Posterior cingulate gyrus (tissue), 11 donors: ENCODE measurements around the gene EYS.
A peak's percentile ranks its signal among the peaks of the same experiment; 100 is the strongest.

Experiments used
- DNase-seq, 10 donors: peaks; one replicate each; pipeline versions ENCODE4 v3.0.0 to v3.0.0-alpha.2; 2020 to 2021; ENCODE audit warnings: mixed read lengths in 3 of 10
- intact Hi-C: fragments of 100-400 bp; cut with DNase I; formaldehyde crosslinking; loops from one replicate; pipeline ENCODE4 v1.15.1; 2023

Gene EYS

DNA sequence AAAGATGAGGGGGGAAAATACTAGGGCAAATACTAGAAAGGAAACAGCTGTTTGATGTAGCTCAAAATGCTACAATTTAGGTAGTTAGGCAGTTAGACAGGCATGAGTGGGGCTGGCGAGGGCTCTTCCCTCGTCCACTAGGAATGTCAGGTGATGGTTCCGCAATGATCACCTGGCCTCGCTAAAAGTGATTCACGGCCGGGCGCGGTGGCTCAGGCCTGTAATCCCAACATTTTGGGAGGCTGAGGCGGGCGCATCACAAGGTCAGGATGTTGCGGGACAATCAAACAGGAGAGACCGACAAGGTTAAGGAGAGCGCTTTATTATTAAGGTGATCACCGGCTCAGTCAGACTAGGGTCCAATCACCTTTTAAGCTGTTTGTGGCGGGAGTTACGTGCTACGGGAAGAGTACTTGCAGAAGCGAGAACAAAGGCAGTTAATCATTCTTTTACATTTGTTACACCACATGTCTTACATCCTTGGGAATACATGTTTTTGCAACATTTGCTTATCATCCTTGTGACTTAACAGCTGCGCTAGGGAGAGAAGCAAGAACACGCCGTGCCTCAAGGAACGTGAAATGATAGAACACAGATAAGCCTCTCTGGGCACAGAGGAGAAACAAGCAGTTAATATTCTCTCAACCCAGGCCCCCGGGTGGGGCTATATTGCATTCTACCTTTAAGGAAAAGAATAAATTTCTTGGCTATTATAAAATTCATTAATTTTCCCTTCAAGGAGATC is 1025.4 kb downstream of the EYS start:
- DNase-seq: peak in 1 of 10 donors; percentile 61
- intact Hi-C loops: no loop called here

DNA sequence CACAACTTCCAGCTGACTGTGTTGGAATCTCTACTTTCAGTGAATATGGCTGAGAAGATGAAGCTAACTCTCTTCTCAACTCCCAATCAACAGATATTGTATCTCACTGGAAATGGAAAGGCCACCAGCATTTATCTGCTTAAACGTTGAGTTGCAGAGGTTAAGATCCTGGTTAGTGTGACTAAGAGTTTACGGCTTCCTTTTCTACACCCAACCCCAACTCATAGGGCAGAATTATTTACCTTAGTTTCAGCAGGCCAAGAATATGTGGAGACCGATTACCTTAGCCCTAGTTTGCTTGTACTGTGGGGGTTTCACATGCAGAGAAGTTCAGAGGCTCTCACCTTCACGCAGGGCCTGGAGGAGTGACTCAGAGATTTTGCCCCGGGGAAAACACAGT is 1026.6 kb downstream of the EYS start:
- intact Hi-C loops: no loop called here
- DNase-seq: no peak

DNA sequence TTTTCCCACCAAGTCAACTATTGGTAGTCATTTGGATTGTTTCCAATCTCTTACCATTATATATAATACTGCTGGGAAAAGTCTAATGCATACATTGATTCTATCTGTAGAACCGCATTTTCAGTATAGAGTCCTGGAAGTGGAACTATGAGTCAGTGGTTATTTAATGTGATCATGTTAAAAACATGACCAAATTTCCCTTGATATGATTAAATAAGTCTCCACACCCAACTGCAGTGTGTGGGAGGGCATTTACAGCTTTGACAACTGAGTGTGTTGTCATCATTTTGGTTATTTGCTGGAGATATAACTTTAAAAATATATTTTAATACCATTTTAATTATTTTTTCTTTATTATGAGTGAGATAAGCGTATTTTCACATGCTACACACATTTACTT is 1027.6 kb downstream of the EYS start:
- intact Hi-C loops: no loop called here
- DNase-seq: no peak

- intact Hi-C loops: no loop called here
- no peak for DNase-seq
Observed at GRCh38 chr6:64672651-64673050, 1034.4 kb downstream of the EYS start.

GRCh38 chr6:64672131-64672530 is 1034.9 kb downstream of the EYS start:
- intact Hi-C loops: no loop called here
- no peak for DNase-seq

GRCh38 chr6:64665137-64665536 is 1041.9 kb downstream of the EYS start:
- intact Hi-C loops: no loop called here
- no peak for DNase-seq

GRCh38 chr6:64664480-64664879 is 1042.5 kb downstream of the EYS start:
- intact Hi-C loops: no loop called here
- DNase-seq: no peak

DNA sequence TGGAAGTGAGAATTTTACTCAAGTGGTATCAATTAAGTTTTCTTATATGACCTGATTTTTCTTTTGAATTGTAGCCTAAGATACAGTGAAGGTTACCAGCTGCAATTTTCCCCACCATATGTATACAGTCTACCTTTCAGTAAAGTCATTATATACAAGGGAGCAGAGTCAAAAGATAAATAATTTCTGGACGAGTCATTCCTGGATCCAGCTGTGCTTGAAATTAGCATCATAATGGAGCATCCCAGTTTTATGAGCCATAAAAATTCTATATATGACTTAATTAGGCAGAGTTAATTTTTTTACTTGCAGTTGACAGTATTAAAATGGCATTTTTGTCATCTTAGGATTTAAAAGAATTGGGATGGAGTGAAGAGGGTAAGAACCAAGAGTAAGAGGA is 1063.0 kb downstream of the EYS start:
- no peak for DNase-seq
- intact Hi-C loops: no loop called here

GRCh38 chr6:64630901-64631300 is 1076.1 kb downstream of the EYS start:
- no peak for DNase-seq
- intact Hi-C loops: no loop called here

DNA sequence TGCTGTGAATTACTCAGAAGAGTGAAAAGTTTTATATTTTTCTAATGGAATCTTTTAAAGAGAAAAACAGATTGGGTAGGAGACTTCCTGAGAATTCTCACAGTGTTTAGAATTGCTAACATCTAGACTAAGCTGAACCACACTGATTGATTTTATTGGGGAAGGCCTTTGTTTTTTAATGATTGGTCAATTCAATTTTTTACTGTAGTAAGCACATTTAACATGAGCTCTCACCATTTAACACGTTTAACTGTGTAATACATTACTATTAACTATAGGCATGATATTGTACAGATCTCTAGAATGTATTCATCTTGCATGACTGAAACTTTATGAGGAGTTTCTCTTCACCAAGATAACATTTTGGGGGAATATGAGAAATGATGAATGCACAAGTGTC is 1084.1 kb downstream of the EYS start:
- intact Hi-C loops: no loop called here
- DNase-seq: no peak

GRCh38 chr6:64602993-64603392 is 1104.0 kb downstream of the EYS start:
- no peak for DNase-seq
- intact Hi-C loops: no loop called here

GRCh38 chr6:64591676-64592036 is 1115.4 kb downstream of the EYS start:
- intact Hi-C loops: no loop called here
- no peak for DNase-seq

GRCh38 chr6:64590965-64591675 is 1115.9 kb downstream of the EYS start:
- intact Hi-C loops: no loop called here

DNA sequence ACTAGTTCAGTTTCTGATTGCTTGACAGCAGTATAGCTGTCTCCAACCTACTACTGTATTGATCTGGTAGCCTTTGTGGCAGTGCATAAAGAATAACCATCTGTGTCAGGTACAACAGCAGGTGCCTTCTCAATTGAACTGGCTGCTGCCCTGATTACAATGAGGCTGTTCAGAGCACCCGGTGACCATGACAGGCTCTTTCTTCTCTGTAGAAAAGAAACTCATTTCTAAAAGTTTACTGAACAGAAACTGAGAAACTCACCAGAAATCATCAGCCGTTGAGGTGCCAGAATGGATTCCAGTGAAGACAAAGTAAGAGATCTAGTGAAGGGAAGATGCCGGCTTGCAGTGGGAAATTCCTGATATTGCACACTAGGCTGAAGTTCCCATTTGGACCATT is 1117.1 kb downstream of the EYS start:
- no peak for DNase-seq
- intact Hi-C loops: no loop called here

More at GRCh38 chr6:64590965-64591675, 1115.9 kb downstream of the EYS start:
- no peak for DNase-seq

DNA sequence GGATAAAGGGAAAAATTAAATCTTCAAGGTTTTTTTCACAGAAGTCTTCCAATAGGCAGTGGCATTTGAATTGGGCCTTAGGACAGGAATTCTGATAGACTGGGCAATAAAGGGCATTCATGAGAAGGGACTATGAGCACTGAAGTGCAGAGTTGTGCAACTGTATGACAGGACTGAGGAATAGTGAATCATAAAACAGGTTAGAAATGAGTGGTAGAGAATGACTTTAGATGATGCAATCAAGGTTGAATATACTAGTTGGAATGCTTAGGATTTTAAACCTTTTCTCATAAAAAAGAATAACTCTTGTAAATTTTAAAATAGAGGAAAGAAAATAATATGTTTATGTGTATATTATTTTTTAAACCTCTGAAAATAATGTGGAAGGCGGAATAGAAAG is 1126.7 kb downstream of the EYS start:
- intact Hi-C loops: no loop called here

GRCh38 chr6:64553249-64553786 is 1153.7 kb downstream of the EYS start:
- DNase-seq: no peak
- intact Hi-C loops: no loop called here

More for the DNA sequence above, 1126.7 kb downstream of the EYS start:
- no peak for DNase-seq

- intact Hi-C loops: no loop called here
- peak in 3 of 10 donors; percentile 52 to 79 (median 76) for DNase-seq
Observed at GRCh38 chr6:64547594-64548268, 1159.3 kb downstream of the EYS start.

- DNase-seq: no peak
- intact Hi-C loops: no loop called here
Observed at GRCh38 chr6:64539917-64540316, 1167.1 kb downstream of the EYS start.

GRCh38 chr6:64538722-64539121 is 1168.3 kb downstream of the EYS start:
- DNase-seq: no peak
- intact Hi-C loops: no loop called here

DNA sequence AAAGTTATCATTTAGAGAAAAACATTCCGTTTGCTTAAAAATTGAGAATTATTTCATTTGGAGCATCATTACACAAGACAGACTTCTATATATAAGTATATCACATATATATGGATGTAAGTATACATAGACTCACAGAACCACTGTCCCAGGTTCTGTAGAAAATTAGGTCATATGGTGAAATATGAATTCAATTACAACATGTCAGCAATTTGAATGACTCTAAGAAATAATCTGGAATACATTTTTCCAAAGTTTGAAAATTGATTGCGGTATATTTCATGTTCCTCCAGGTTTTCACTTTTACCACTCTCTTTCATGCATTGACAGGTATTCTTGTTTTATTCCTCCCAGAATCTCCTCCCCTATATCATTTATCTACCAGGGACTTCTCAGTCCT is 1179.1 kb downstream of the EYS start:
- no peak for DNase-seq
- intact Hi-C loops: no loop called here

- intact Hi-C loops: no loop called here
- no peak for DNase-seq
Observed at GRCh38 chr6:64522859-64523258, 1184.2 kb downstream of the EYS start.
